Omental fat pad (tissue), 4 donors: ENCODE data around the gene PCED1A. TPM values are rescaled to one million over a fixed set of nuclear protein-coding genes. Genes with fewer than 3 reads are reported as not detected.
"Not testable (repeated sequence)": the region's sequence is repeated elsewhere in the genome, so short reads cannot be mapped to it uniquely, and the experiment has no call there.

ENCODE experiments used
- ATAC-seq: fragments of 150-250 bp; one replicate; pipeline ENCODE4 v1.9.1; 2016; ENCODE audit warnings: mild to moderate bottlenecking, moderate library complexity; ENCODE audit not compliant: low FRiP score
- DNase-seq: peaks from one replicate; pipeline ENCODE4 v3.0.0-alpha.2; 2019; ENCODE audit warnings: low spot score
- CTCF ChIP-seq, 3 donors: fragments of 450-650 bp; IDR thresholded peaks; one replicate each; pipeline ENCODE4 v1.5.1; 2016 to 2017; ENCODE audit warnings: antibody characterized with exemption in 3 of 3, mild to moderate bottlenecking in 3 of 3, moderate library complexity in 2 of 3
- total RNA-seq, 4 donors: library from RNA; depleted of rRNA; stranded (reverse); fragments of >200 nt; gene quantifications; one replicate each; pipeline ENCODE4 v1.1.0, GENCODE V29; 2016

Gene PCED1A
- total RNA-seq, 4 donors from 2014 or later = 21.5 to 46.7 (median 33.3) TPM

GRCh38 chr20:2838170-2838797 is 2.2 kb downstream of the PCED1A start:
- no peak for ATAC-seq
- TF ChIP-seq CTCF (IDR thresholded peaks at IDR 0.05) = no peak
- DNase-seq = no peak

GRCh38 chr20:2837221-2837960 is 3.1 kb downstream of the PCED1A start:
- TF ChIP-seq CTCF (IDR thresholded peaks at IDR 0.05) = no peak
- no peak for DNase-seq
- ATAC-seq = no peak

- ATAC-seq (no peak), DNase-seq (no peak)
- TF ChIP-seq CTCF (IDR thresholded peaks at IDR 0.05) = no peak
Measured at GRCh38 chr20:2836035-2836434, 4.4 kb downstream of the PCED1A start.

GRCh38 chr20:2835331-2835796 is 5.1 kb downstream of the PCED1A start:
- no peak for DNase-seq

GRCh38 chr20:2834401-2835110 is 5.9 kb downstream of the PCED1A start:
- ATAC-seq (no peak), DNase-seq (no peak)
- no peak for TF ChIP-seq CTCF (IDR thresholded peaks at IDR 0.05)

More at GRCh38 chr20:2835331-2835796, 5.1 kb downstream of the PCED1A start:
- ATAC-seq = no peak
- TF ChIP-seq CTCF (IDR thresholded peaks at IDR 0.05) = no peak

GRCh38 chr20:2833761-2834160 is 6.7 kb downstream of the PCED1A start:
- ATAC-seq (no peak), DNase-seq (no peak)
- TF ChIP-seq CTCF (IDR thresholded peaks at IDR 0.05) = no peak

GRCh38 chr20:2831206-2831605 is 9.2 kb downstream of the PCED1A start:
- DNase-seq, ATAC-seq: not testable (repeated sequence)
